Astrocyte of the spinal cord (primary cell): ENCODE data around the gene ELL2.

ENCODE experiments used
- DNase-seq: peaks from one replicate; pipeline ENCODE4 v3.0.0; 2011; ENCODE audit warnings: low read depth, low spot score
- H3K4me3 ChIP-seq: 2 replicates; pipeline ENCODE4 v1.5.1; 2011; ENCODE audit warnings: low read depth, mild to moderate bottlenecking, low read length, moderate library complexity
- in situ Hi-C: cut with HindIII; loops from 2 replicates; pipeline ENCODE4 v1.10.0; 2017; ENCODE audit warnings: low sequenced_read_pairs
- TF ChIP-seq, protein P1 (sequence below): IDR thresholded peaks from 2 replicates; pipeline ENCODE4 v1.5.1; 2012; ENCODE audit warnings: low read depth, mild to moderate bottlenecking, low read length, inconsistent platforms

Gene ELL2

DNA sequence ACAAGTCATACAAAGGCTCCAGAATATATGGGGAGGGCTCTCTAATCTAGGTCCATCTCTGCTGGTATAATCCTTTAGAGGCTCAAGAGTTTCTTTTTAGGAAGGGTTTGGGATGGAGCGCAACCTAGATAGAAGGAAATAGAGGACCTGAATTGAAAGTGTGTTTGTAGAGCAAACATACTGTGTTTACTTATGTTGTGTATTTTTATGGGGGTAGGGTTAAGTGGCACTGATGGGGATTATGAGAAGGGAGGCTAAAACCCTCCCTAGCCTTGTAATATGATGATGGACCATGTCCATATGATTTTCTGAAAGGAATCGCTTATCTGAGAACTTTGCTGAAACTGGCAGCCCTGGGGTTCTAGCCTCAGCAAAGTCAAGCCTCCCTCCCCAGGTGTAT is 4.4 kb upstream of the ELL2 start:
- no peak for DNase-seq
- in situ Hi-C loops = loop anchor here (25.0 kb wide), 1 partner anchor 371 kb away; no protein-coding TSS in a partner anchor
- TF ChIP-seq, protein P1, sequence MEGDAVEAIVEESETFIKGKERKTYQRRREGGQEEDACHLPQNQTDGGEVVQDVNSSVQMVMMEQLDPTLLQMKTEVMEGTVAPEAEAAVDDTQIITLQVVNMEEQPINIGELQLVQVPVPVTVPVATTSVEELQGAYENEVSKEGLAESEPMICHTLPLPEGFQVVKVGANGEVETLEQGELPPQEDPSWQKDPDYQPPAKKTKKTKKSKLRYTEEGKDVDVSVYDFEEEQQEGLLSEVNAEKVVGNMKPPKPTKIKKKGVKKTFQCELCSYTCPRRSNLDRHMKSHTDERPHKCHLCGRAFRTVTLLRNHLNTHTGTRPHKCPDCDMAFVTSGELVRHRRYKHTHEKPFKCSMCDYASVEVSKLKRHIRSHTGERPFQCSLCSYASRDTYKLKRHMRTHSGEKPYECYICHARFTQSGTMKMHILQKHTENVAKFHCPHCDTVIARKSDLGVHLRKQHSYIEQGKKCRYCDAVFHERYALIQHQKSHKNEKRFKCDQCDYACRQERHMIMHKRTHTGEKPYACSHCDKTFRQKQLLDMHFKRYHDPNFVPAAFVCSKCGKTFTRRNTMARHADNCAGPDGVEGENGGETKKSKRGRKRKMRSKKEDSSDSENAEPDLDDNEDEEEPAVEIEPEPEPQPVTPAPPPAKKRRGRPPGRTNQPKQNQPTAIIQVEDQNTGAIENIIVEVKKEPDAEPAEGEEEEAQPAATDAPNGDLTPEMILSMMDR = no peak
- no peak overlapping the region for H3K4me3 ChIP-seq

DNA sequence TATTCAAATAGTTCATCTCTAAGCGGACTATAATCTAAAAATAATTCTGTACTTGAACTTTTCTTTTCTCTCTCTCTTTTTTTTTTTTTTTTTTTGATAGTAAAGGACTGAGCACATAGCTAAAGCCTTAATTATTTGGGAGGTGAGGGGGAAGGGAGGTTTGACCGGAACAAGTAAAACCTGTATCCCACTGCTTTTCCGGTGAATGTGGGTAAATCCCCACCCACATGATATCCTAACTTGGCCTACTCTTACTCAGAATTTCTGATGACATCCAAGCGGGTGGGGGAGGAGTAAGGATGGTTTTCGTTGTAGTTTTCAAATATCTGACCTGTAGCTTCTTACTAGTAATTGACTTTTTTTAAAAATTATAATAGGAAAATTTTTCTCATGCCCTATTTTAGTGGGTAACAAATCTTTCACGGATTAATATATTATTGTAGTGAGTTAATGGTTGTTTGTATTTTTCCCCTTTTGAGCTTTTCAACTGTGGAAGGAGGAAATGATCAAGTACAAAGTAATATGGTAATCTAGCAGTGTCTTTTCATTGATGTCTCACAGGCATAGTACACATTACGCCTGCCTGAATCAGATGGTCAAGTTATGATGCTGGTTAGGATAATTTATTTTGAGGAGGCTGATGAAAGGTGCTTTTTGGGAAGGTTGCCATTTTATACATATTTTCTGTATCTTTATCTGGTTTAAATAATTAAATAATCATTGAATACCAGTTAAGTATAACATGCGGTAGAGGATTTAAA is 2.2 kb upstream of the ELL2 start:
- H3K4me3 ChIP-seq = no peak overlapping the region
- in situ Hi-C loops = loop anchor here (25.0 kb wide), 1 partner anchor 373 kb away; no protein-coding TSS in a partner anchor
- DNase-seq = peak; percentile 29
- TF ChIP-seq, protein P1 = no peak

DNA sequence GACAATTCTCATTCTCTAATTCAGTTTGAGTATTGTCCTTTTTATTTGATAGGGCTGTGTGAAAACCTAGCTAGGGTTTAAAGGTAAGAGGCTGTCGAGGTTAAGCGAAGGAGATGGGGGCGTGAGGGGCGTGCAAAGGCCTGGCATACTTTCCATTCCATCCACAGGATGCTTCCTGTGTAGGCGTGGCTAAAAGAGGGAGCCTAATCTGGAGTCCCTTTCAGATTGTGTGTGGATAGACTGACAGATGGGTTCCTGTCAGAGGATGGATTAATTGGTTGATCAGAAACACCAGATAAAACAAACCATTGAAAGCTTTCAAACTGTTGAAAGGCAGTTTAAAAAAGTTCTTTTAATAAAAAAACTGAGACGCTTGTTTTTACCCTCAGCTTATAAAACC is 1.1 kb upstream of the ELL2 start:
- in situ Hi-C loops = loop anchor here (25.0 kb wide), 1 partner anchor 375 kb away; no protein-coding TSS in a partner anchor
- DNase-seq = no peak
- H3K4me3 ChIP-seq = no peak overlapping the region
- TF ChIP-seq, protein P1 = no peak

DNA sequence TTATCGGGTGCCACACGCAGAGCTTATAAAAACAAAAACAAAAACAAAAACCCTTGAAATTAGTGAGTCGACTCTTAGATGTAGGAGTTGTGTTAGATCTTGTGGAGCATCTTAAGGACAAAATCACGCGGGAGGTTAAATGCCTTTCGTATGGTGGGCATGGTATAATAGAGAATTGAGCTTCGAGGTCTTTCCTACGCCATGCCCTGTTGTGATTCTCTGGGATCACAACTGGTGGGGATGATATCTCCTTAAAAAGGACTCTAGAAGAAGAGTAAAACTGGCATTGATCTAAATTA is 773 bp upstream of the ELL2 start:
- in situ Hi-C loops = loop anchor here (25.0 kb wide), 1 partner anchor 375 kb away; no protein-coding TSS in a partner anchor
- H3K4me3 ChIP-seq = peak overlapping the region; percentile 92
- TF ChIP-seq, protein P1 = no peak
- DNase-seq = no peak

DNA sequence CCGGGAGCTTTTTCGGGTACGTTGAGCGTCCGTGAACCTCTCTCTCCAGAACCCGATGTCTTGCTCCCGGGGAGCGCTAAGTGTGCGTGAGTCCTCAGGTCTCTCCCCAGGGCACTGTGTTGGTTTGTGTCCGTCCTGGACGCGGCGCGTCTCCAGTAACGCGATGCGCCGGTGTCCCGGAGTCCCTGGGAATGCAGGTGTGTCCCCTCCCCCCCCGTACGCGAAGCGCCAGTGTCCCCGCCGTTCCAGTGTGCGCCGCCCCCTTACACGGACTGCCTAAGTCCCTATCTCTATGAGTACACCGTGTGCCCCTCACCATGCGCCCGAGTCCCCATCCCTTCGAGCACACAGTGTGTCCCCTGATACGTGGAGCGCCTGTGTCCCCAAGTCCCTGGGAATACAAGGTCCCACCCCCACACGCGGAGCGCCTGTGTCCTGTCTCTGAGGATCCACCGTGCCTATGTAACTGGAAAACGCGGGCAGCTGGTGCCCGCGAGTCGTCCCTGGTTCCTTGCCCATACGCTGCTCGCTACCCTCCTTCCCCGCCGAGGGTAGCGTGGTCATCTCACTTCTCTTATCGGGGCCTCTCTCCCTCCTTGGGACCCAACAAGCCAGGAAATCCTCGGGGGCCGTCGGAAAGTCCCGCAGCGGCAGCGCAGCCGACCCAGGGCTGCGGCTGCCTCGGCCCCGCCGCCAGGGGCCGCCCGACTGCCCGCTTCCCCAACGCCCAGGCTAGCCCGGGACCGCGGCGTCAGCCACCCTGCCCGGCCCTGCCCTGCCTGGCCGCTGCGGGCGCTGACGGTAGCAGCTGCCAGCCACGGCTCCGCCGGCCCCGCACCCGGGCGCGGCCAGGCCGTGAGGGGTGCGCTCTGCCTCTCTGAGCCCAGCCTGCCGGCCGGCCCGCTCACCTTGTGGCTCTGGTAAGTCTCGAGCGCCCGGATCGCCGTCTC is 709 bp downstream of the ELL2 start:
- peak; percentile 78 for DNase-seq
- TF ChIP-seq, protein P1 = peak; percentile 62
- in situ Hi-C loops = loop anchor here (25.0 kb wide), 1 partner anchor 376 kb away; no protein-coding TSS in a partner anchor
- peak overlapping the region; percentile 92 for H3K4me3 ChIP-seq

DNA sequence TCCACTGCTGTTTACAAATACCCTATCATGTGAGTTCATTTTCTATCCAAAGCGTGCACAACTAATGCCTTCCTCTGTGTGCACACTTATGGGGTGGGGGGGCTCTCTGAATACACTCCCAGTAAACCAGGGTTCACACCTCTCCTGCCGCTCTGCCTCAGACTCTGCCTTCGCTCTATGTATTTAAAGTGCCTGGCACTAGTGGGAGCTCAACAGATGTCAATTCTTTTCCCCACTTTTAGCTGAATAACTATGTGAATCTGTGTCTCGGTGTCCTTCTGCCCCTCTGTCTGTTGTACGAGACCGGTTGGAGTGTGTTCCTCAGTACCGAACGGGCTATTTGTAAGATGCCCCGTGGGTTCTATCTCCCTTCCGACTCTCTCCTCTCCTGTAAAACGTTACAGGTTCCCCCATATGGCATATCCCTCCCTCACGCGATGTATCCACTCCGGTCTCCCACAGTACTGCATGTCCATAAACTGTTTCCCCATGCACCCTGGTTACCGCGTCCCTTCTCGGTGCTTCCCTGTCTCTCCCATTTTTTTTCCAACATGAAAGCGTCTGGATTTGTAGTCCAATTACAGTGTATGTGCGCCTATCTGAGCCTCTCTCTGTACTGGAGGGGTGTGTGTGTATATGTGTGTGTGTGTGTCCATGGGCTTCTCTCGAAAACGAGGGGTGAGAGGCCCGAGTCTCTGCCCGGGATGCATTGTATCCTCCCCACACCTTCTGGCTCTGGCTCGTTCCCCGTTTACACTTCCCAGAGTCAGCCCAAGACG is 1.6 kb downstream of the ELL2 start:
- peak; percentile 59 for DNase-seq
- TF ChIP-seq, protein P1 = no peak
- in situ Hi-C loops = loop anchor here (25.0 kb wide), 1 partner anchor 377 kb away; no protein-coding TSS in a partner anchor
- H3K4me3 ChIP-seq = peak overlapping the region; percentile 92
